Right lung (tissue), 5 donors: ENCODE results near the gene SLC25A12. TPM values are rescaled to one million over a fixed set of nuclear protein-coding genes. Genes with fewer than 3 reads are reported as not detected.

Experiments
- DNase-seq, 2 donors: peaks; one replicate each; pipeline ENCODE4 v3.0.0-alpha.2; 2013
- polyA plus RNA-seq, 5 donors: library from polyadenylated mRNA; unstranded; fragments of 120-200 nt; gene quantifications; one replicate each; pipeline versions ENCODE4 v1.2.1 to v1.2.3, GENCODE V29; 2013; ENCODE audit warnings: inconsistent platforms in 1 of 5, low replicate concordance in 1 of 5; ENCODE audit not compliant: insufficient read length in 5 of 5, insufficient read depth in 1 of 5

The SLC25A12 gene
- polyA plus RNA-seq, 5 donors = 19.2 to 32.9 (median 27.3) TPM

GRCh38 chr2:171893196-171893823 is 734 bp downstream of the SLC25A12 start:
- DNase-seq = no peak

- DNase-seq = no peak
Observed at GRCh38 chr2:171889808-171890207, 4.2 kb downstream of the SLC25A12 start.

- DNase-seq = no peak
Observed at GRCh38 chr2:171889333-171889732, 4.7 kb downstream of the SLC25A12 start.

GRCh38 chr2:171883275-171883893 is 10.7 kb downstream of the SLC25A12 start:
- no peak for DNase-seq

- DNase-seq = no peak
Observed at GRCh38 chr2:171882089-171882769, 11.8 kb downstream of the SLC25A12 start.

GRCh38 chr2:171880774-171881173 is 13.3 kb downstream of the SLC25A12 start:
- no peak for DNase-seq

GRCh38 chr2:171879865-171880264 is 14.2 kb downstream of the SLC25A12 start:
- no peak for DNase-seq

GRCh38 chr2:171878481-171878993 is 15.5 kb downstream of the SLC25A12 start:
- DNase-seq = no peak

GRCh38 chr2:171874963-171875362 is 19.1 kb downstream of the SLC25A12 start:
- DNase-seq = no peak

- DNase-seq = no peak
Observed at GRCh38 chr2:171874517-171874916, 19.5 kb downstream of the SLC25A12 start.

GRCh38 chr2:171864357-171864985 is 29.6 kb downstream of the SLC25A12 start:
- no peak for DNase-seq

GRCh38 chr2:171862501-171862900 is 31.5 kb downstream of the SLC25A12 start:
- DNase-seq = no peak

GRCh38 chr2:171858397-171858958 is 35.6 kb downstream of the SLC25A12 start:
- DNase-seq = peak; percentile 31 to 40

GRCh38 chr2:171855401-171855800 is 38.6 kb downstream of the SLC25A12 start:
- no peak for DNase-seq

- no peak for DNase-seq
Observed at GRCh38 chr2:171852366-171852888, 41.6 kb downstream of the SLC25A12 start.

GRCh38 chr2:171847627-171848026 is 46.4 kb downstream of the SLC25A12 start:
- DNase-seq = no peak

- DNase-seq = no peak
Observed at GRCh38 chr2:171846894-171847293, 47.1 kb downstream of the SLC25A12 start.

GRCh38 chr2:171841996-171842395 is 52.0 kb downstream of the SLC25A12 start:
- DNase-seq = no peak

- DNase-seq = no peak
Observed at GRCh38 chr2:171837736-171838135, 56.3 kb downstream of the SLC25A12 start.

- no peak for DNase-seq
Observed at GRCh38 chr2:171836146-171836910, 57.7 kb downstream of the SLC25A12 start.

GRCh38 chr2:171835386-171835785 is 58.7 kb downstream of the SLC25A12 start:
- no peak for DNase-seq
